ENCODE data around the gene SCN2A. TPM values are rescaled to one million over a fixed set of nuclear protein-coding genes. Genes with fewer than 3 reads are reported as not detected.

SCN2A gene
- total RNA-seq, 4 donors from 2014 or later, result under 0.01 to 0.38 (median 0.27) TPM

GRCh38 chr2:165369898-165370296, 130.7 kb downstream of the SCN2A start:
- no peak for TF ChIP-seq CTCF (IDR thresholded peaks at IDR 0.05; ENCODE audit: low read depth)

- no peak for TF ChIP-seq CTCF (IDR thresholded peaks at IDR 0.05; ENCODE audit: low read depth)
Observed at GRCh38 chr2:165371356-165371755, 132.1 kb downstream of the SCN2A start.

GRCh38 chr2:165373278-165374010, 134.2 kb downstream of the SCN2A start:
- TF ChIP-seq CTCF (IDR thresholded peaks at IDR 0.05; ENCODE audit: low read depth), result no peak

GRCh38 chr2:165376571-165376975, 137.4 kb downstream of the SCN2A start:
- TF ChIP-seq CTCF (IDR thresholded peaks at IDR 0.05; ENCODE audit: low read depth), result no peak

GRCh38 chr2:165382362-165382761, 143.1 kb downstream of the SCN2A start:
- no peak for TF ChIP-seq CTCF (IDR thresholded peaks at IDR 0.05; ENCODE audit: low read depth)

- no peak for TF ChIP-seq CTCF (IDR thresholded peaks at IDR 0.05; ENCODE audit: low read depth)
Observed at GRCh38 chr2:165390875-165391274, 151.7 kb downstream of the SCN2A start.

- no peak for TF ChIP-seq CTCF (IDR thresholded peaks at IDR 0.05; ENCODE audit: low read depth)
Observed at GRCh38 chr2:165391791-165392190, 152.6 kb downstream of the SCN2A start.

Measured in subcutaneous adipose tissue (tissue), 4 donors.